Stimulated activated naive CD8-positive, alpha-beta T cell treated with anti-CD3 and anti-CD28 coated beads, Interleukin-15, Interleukin-2, amounts not matched to agents 100 ng/mL and 50 ng/mL, for 24 hours (primary cell): Measurements from ENCODE around the gene NOL9.
"Not testable (repeated sequence)": the region's sequence is repeated elsewhere in the genome, so short reads cannot be mapped to it uniquely, and the experiment has no call there.

Experiments
- H3K27ac Mint-ChIP-seq: one replicate; pipeline ENCODE4 v1.8.0; 2021; ENCODE audit warnings: mild to moderate bottlenecking, mixed read lengths
- H3K27me3 Mint-ChIP-seq: one replicate; pipeline ENCODE4 v1.8.0; 2021; ENCODE audit warnings: mixed read lengths
- H3K36me3 Mint-ChIP-seq: one replicate; pipeline ENCODE4 v1.8.0; 2021; ENCODE audit warnings: low read depth, mixed read lengths
- H3K4me1 Mint-ChIP-seq: one replicate; pipeline ENCODE4 v1.8.0; 2021; ENCODE audit warnings: low read depth, mixed read lengths
- H3K4me3 Mint-ChIP-seq: one replicate; pipeline ENCODE4 v1.8.0; 2021; ENCODE audit warnings: mild to moderate bottlenecking, mixed read lengths
- H3K9me3 Mint-ChIP-seq: one replicate; pipeline ENCODE4 v1.8.0; 2021; ENCODE audit warnings: mixed read lengths

NOL9 gene

GRCh38 chr1:6570100-6570499, 15.8 kb upstream of the NOL9 start:
- H3K4me3 Mint-ChIP-seq = no peak overlapping the region
- H3K27ac Mint-ChIP-seq = no peak overlapping the region
- no peaks in the 10 kb centered on the region for H3K36me3 Mint-ChIP-seq
- no peaks in the 10 kb centered on the region for H3K4me1 Mint-ChIP-seq
- H3K9me3 Mint-ChIP-seq = no peaks in the 10 kb centered on the region
- peaks cover 5% of the 10 kb centered on the region for H3K27me3 Mint-ChIP-seq

- no peak overlapping the region for H3K27ac Mint-ChIP-seq
- H3K4me1 Mint-ChIP-seq = no peaks in the 10 kb centered on the region
- H3K36me3 Mint-ChIP-seq = no peaks in the 10 kb centered on the region
- no peak overlapping the region for H3K4me3 Mint-ChIP-seq
- peaks cover 5% of the 10 kb centered on the region for H3K27me3 Mint-ChIP-seq
- H3K9me3 Mint-ChIP-seq = no peaks in the 10 kb centered on the region
Observed at GRCh38 chr1:6569033-6569432, 14.7 kb upstream of the NOL9 start.

- Mint-ChIP-seq H3K9me3 (no peaks in the 10 kb centered on the region), H3K27me3 (no peaks in the 10 kb centered on the region), H3K4me3 (no peak overlapping the region), H3K36me3 (no peaks in the 10 kb centered on the region), H3K27ac (no peak overlapping the region), H3K4me1 (no peaks in the 10 kb centered on the region)
Observed at GRCh38 chr1:6560267-6560666, 6.0 kb upstream of the NOL9 start.

DNA sequence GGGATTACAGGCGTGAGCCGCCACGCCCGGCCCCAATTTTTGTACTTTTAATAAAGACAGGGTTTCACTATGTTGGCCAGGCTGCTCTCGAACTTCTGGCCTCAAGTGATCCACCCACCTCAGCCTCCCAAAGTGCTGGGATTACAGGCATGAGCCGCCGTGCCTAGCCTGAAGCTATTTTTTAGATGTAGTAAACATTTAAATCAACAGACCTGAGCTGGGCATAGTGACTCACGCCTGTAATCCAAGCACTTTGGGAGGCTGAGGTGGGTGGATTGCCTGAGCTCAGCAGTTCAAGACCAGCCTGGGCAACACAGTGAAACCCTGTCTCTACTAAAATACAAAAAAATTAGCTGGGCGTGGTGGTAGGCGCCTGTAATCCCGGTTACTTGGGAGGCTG, 4.8 kb upstream of the NOL9 start:
- not testable (repeated sequence) for H3K4me1 Mint-ChIP-seq, H3K9me3 Mint-ChIP-seq, H3K27me3 Mint-ChIP-seq, H3K36me3 Mint-ChIP-seq, H3K27ac Mint-ChIP-seq, H3K4me3 Mint-ChIP-seq

DNA sequence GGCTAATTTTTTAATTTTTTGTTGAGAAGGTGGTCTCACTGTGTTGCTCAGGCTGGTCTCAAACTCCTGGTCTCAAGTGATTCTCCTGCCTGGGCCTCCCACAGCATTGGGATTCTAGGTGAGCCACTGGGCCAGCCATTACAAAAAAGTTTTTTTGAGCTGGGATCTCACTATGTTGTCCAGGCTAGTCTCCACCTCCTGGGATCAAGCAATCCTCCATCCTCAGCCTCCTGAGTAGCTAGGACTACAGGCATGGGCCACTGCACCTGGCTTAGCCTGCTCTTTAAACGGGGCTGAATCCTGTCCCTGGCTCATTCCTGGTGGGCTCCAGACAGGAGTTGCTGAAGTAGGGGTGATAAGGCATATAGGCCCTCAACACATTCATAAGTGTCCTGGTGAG, 3.3 kb upstream of the NOL9 start:
- H3K4me1 Mint-ChIP-seq = peaks cover 13% of the 10 kb centered on the region
- no peaks in the 10 kb centered on the region for H3K9me3 Mint-ChIP-seq
- H3K36me3 Mint-ChIP-seq = peaks cover 5% of the 10 kb centered on the region
- no peak overlapping the region for H3K4me3 Mint-ChIP-seq
- no peaks in the 10 kb centered on the region for H3K27me3 Mint-ChIP-seq
- no peak overlapping the region for H3K27ac Mint-ChIP-seq

DNA sequence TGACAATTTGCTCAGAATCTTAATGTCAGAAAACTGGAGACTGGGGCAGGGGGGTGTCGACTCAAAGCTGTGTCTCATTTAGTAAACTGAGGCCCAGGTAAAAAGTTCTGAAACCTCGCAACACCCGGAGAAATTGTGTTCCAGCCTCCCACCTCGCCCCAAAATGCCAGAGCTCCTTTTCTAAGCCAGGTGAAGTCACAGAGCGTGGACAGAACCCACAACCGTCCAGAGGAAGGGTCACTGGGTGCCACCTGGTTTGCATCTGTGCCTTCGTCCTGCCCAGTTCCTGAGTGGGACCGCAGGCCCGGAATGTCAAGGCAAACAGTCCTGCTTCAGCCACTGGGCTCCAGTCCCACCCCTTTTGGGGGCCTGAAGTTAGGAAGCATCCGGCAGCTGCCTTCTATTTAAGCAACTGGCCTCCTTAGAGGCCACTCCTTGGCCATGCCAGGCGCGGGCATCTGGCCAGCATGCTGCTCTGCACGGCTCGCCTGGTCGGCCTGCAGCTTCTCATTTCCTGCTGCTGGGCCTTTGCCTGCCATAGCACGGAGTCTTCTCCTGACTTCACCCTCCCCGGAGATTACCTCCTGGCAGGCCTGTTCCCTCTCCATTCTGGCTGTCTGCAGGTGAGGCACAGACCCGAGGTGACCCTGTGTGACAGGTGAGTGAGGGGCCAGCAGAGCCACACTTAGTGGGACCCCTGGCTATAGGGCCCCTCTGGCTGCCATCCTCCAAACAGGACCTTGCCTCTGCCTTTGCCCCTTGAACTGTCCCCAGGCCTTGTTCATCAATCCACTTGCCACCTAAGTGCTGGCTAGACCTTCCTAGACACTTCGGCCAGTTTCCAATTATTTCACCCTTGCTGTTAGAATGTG, 830 bp upstream of the NOL9 start, which contains the start of gene TAS1R1:
TAS1R1 (plus strand) TSS at position 401 of the 872 bp plus-strand sequence; CDS start at position 468, 67 bp downstream.
- H3K9me3 Mint-ChIP-seq = no peaks in the 10 kb centered on the region
- H3K27me3 Mint-ChIP-seq = no peaks in the 10 kb centered on the region
- H3K36me3 Mint-ChIP-seq = peaks cover 9% of the 10 kb centered on the region
- H3K4me3 Mint-ChIP-seq = peak within 1 kb of the TSS; percentile 85
- H3K27ac Mint-ChIP-seq = no peak within 1 kb of the TSS
- H3K4me1 Mint-ChIP-seq = peaks cover 20% of the 10 kb centered on the region

GRCh38 chr1:6547301-6547700, 7.0 kb downstream of the NOL9 start:
- Mint-ChIP-seq H3K4me1 (peaks cover 38% of the 10 kb centered on the region), H3K27ac (peak overlapping the region; percentile 86), H3K27me3 (no peaks in the 10 kb centered on the region), H3K36me3 (peaks cover 57% of the 10 kb centered on the region), H3K4me3 (no peak overlapping the region), H3K9me3 (no peaks in the 10 kb centered on the region)

- H3K27me3 Mint-ChIP-seq = no peaks in the 10 kb centered on the region
Observed at GRCh38 chr1:6546326-6546725, 8.0 kb downstream of the NOL9 start.

GRCh38 chr1:6545276-6546112, 8.8 kb downstream of the NOL9 start:
- H3K4me3 Mint-ChIP-seq = peak overlapping the region; percentile 8
- peaks cover 34% of the 10 kb centered on the region for H3K4me1 Mint-ChIP-seq
- H3K9me3 Mint-ChIP-seq = no peaks in the 10 kb centered on the region
- H3K27me3 Mint-ChIP-seq = no peaks in the 10 kb centered on the region
- H3K27ac Mint-ChIP-seq = peak overlapping the region; percentile 86
- H3K36me3 Mint-ChIP-seq = peaks cover 70% of the 10 kb centered on the region

More at GRCh38 chr1:6546326-6546725, 8.0 kb downstream of the NOL9 start:
- H3K4me3 Mint-ChIP-seq = peak overlapping the region; percentile 29
- H3K4me1 Mint-ChIP-seq = peaks cover 34% of the 10 kb centered on the region
- peaks cover 65% of the 10 kb centered on the region for H3K36me3 Mint-ChIP-seq
- no peaks in the 10 kb centered on the region for H3K9me3 Mint-ChIP-seq
- H3K27ac Mint-ChIP-seq = peak overlapping the region; percentile 86

GRCh38 chr1:6544831-6545230, 9.5 kb downstream of the NOL9 start:
- peak overlapping the region; percentile 86 for H3K27ac Mint-ChIP-seq
- H3K36me3 Mint-ChIP-seq = peaks cover 66% of the 10 kb centered on the region
- no peaks in the 10 kb centered on the region for H3K9me3 Mint-ChIP-seq
- no peaks in the 10 kb centered on the region for H3K27me3 Mint-ChIP-seq
- peak overlapping the region; percentile 8 for H3K4me3 Mint-ChIP-seq
- peaks cover 34% of the 10 kb centered on the region for H3K4me1 Mint-ChIP-seq

DNA sequence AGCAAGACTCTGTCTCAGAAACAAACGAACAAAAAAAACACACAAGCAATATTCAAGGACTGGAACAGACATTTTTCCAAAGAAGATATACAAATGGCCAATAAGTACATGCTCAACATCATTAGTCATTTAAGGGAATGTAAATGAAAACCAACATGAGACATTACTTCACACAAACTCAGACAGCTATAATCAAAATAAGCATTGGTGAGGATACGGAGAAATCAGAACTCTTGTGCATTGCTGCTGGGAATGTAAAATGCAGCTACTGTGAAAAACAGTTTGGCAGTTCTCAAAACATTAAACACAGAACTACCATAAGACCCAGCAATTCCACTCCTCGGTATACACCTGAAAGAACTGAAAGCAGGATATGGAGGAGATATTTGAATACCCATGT, 15.4 kb downstream of the NOL9 start:
- peak overlapping the region; percentile 26 for H3K27ac Mint-ChIP-seq
- peaks cover 50% of the 10 kb centered on the region for H3K36me3 Mint-ChIP-seq

DNA sequence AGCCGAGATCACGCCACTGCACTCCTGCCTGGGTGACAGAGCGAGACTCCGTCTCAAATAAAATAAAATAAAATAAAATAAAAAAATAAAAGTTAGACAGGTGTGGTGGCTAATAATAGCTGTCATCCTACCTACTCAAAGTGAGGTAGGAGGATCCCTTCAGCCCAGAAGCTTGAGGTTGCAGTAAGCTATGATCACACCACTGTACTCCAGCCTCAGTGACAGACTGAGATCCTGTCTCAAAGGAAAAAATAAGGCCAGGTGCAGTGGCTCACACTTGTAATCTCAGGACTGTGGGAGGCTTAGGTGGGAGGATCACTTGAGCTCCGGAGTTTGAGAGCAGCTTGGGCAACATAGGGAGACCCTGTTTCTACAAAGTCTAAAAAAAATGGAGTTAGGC, 18.0 kb downstream of the NOL9 start:
- Mint-ChIP-seq H3K27ac (no peak overlapping the region), H3K9me3 (no peaks in the 10 kb centered on the region), H3K36me3 (peaks cover 63% of the 10 kb centered on the region), H3K4me1 (no peaks in the 10 kb centered on the region), H3K4me3 (no peak overlapping the region), H3K27me3 (no peaks in the 10 kb centered on the region)

More for the DNA sequence above, 15.4 kb downstream of the NOL9 start:
- Mint-ChIP-seq H3K9me3 (no peaks in the 10 kb centered on the region), H3K4me1 (no peaks in the 10 kb centered on the region), H3K27me3 (no peaks in the 10 kb centered on the region), H3K4me3 (no peak overlapping the region)

DNA sequence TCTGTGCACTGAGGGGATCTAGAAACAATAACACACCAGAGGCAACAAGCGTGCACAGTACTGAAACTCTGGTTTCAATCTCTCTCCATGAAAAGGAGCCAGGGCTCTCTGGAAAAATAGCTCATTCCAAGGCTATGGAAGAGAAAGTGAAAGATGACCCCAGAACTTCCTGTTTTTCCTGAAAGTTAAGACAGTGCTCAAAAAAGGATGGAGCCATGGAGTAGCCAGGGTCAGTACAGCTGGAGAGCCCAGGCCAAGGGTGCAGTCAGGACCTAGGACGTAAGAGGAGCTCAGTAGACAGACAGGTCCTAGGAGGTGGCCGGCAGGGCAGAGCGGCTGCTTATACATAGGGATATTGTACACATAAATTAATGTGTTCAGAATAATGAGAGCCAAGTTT, 19.1 kb downstream of the NOL9 start:
- no peaks in the 10 kb centered on the region for H3K27me3 Mint-ChIP-seq
- no peak overlapping the region for H3K27ac Mint-ChIP-seq
- H3K4me1 Mint-ChIP-seq = no peaks in the 10 kb centered on the region
- H3K4me3 Mint-ChIP-seq = no peak overlapping the region
- H3K36me3 Mint-ChIP-seq = peaks cover 61% of the 10 kb centered on the region
- no peaks in the 10 kb centered on the region for H3K9me3 Mint-ChIP-seq

GRCh38 chr1:6534248-6534822, 20.0 kb downstream of the NOL9 start:
- H3K27ac Mint-ChIP-seq = peak overlapping the region; percentile 33
- H3K36me3 Mint-ChIP-seq = peaks cover 57% of the 10 kb centered on the region
- no peaks in the 10 kb centered on the region for H3K4me1 Mint-ChIP-seq
- no peaks in the 10 kb centered on the region for H3K9me3 Mint-ChIP-seq
- no peaks in the 10 kb centered on the region for H3K27me3 Mint-ChIP-seq
- H3K4me3 Mint-ChIP-seq = no peak overlapping the region

- H3K4me1 Mint-ChIP-seq = no peaks in the 10 kb centered on the region
- no peaks in the 10 kb centered on the region for H3K9me3 Mint-ChIP-seq
- H3K27ac Mint-ChIP-seq = no peak overlapping the region
- no peak overlapping the region for H3K4me3 Mint-ChIP-seq
- peaks cover 59% of the 10 kb centered on the region for H3K36me3 Mint-ChIP-seq
- H3K27me3 Mint-ChIP-seq = no peaks in the 10 kb centered on the region
Observed at GRCh38 chr1:6531996-6532395, 22.3 kb downstream of the NOL9 start.
